Superior temporal gyrus (tissue), 1 donor: ENCODE results near the gene AKR1C8.

Source experiments
- DNase-seq: peaks from one replicate; pipeline ENCODE4 v3.0.0-alpha.2; 2016; ENCODE audit errors: extremely low spot score

Gene AKR1C8

DNA sequence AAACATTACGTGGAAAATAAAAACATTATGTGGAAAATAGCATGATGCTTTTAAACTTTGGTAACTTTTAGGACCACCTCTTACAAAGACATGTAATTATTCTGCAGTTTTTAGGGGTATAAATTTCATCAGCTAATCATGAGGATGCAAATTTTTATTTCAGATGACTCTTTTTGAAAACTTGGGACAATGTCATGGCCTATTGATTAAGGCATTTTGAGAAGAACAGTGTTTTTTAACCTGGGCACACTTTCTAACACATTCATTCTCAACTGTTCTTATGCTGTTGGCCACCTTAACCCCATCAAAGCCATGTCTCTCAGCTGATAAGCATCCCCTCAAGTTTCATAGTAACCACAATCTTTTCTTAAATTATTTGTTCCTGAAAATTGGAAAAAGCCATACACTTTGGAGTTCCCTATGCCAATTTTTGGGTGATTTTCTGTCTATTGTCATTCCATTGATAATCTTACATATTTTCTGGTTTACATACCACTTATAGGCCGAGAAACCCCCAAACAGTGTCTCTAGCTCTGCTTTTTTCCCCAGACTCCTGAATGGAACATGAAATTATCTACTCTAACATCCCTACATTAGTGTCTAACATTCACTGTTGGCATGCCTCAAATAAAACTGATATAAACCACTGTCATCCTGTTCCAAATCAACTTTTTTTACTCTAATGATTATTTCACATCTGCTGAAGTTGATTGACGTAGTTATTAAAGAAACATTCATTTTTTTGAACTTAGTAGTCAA, 76.1 kb downstream of the AKR1C8 start:
- no peak for DNase-seq

- no peak for DNase-seq
Measured at GRCh38 chr10:5107860-5108526, 77.0 kb downstream of the AKR1C8 start.

- DNase-seq = no peak
Measured at GRCh38 chr10:5106553-5106952, 78.4 kb downstream of the AKR1C8 start.

GRCh38 chr10:5105626-5106025, 79.3 kb downstream of the AKR1C8 start:
- no peak for DNase-seq
